T-helper 2 cell treated with Interferon-gamma antibody and Interleukin-4, amounts not matched to agents 5 μg/mL and 100 μg/mL, for 36 hours (primary cell): ENCODE data around the gene AARSD1.
"Not testable (repeated sequence)": the region's sequence is repeated elsewhere in the genome, so short reads cannot be mapped to it uniquely, and the experiment has no call there.

Source experiments
- DNase-seq: peaks from one replicate; pipeline ENCODE4 v3.0.0; 2021; ENCODE audit warnings: low spot score
- H3K27ac Mint-ChIP-seq: one replicate; pipeline ENCODE4 v1.8.0; 2021; ENCODE audit warnings: mild to moderate bottlenecking, mixed read lengths
- H3K27me3 Mint-ChIP-seq: one replicate; pipeline ENCODE4 v1.8.0; 2021; ENCODE audit warnings: low read depth, mixed read lengths
- H3K36me3 Mint-ChIP-seq: one replicate; pipeline ENCODE4 v1.8.0; 2021; ENCODE audit warnings: low read depth, mixed read lengths
- H3K4me1 Mint-ChIP-seq: one replicate; pipeline ENCODE4 v1.8.0; 2021; ENCODE audit warnings: low read depth, mixed read lengths
- H3K4me3 Mint-ChIP-seq: one replicate; pipeline ENCODE4 v1.8.0; 2022; ENCODE audit warnings: mild to moderate bottlenecking, moderate library complexity, mixed read lengths
- H3K9me3 Mint-ChIP-seq: one replicate; pipeline ENCODE4 v1.8.0; 2021; ENCODE audit warnings: mixed read lengths

The AARSD1 gene

DNA sequence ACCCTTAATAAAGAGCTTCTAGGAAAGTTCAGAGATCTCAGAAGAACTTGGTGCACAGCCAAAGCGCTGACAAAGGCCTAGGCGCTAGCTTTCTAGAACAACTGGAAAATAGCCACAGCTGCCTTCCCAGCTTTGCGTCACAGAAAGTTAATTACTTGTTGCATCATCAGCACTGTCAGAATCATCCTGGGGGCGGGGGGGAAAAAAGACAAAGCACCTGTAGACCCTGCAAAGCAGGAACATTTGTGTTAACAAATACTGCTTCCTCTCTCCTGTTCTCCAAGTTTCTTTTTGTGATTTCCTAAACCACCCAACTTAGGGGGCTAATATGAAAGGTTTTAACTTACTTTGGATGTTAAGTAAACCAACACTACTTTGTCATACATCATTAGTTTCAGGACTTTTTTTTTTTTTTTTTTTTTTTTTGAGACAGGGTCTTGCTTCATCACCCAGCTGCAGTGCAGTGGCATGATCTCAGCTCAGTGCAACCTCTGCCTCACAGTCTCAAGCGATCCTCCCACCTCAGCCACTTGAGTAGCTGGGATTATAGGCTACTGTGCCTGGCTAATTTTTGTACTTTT, 4.8 kb upstream of the AARSD1 start:
- Mint-ChIP-seq H3K4me1 (peaks cover 5% of the 10 kb centered on the region), H3K27ac (no peak overlapping the region), H3K27me3 (peaks cover 2% of the 10 kb centered on the region), H3K36me3 (peaks cover 5% of the 10 kb centered on the region), H3K4me3 (no peak overlapping the region), H3K9me3 (no peaks in the 10 kb centered on the region)
- no peak for DNase-seq

DNA sequence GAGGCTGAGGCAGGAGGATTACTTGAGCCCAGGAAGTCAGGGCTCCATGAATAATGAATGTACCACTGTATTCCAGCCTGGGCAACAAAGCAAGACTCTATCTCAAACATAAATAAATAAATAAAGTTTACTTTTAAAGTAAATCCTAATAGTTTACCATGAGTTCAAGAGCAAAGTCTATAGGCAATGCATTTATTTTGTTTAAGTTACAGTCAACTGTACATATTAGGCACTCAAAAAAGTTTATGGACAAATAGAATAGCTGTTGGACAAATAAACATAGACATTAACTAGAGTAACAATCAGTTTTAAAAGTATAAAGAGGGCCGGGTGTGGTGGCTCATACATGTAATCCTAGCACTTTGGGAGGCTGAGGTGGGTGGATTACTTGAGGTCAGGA, 3.7 kb upstream of the AARSD1 start:
- no peak for DNase-seq
- Mint-ChIP-seq H3K27me3 (peaks cover 2% of the 10 kb centered on the region), H3K9me3 (no peaks in the 10 kb centered on the region), H3K4me1 (peaks cover 10% of the 10 kb centered on the region), H3K4me3 (no peak overlapping the region), H3K27ac (no peak overlapping the region), H3K36me3 (peaks cover 11% of the 10 kb centered on the region)

DNA sequence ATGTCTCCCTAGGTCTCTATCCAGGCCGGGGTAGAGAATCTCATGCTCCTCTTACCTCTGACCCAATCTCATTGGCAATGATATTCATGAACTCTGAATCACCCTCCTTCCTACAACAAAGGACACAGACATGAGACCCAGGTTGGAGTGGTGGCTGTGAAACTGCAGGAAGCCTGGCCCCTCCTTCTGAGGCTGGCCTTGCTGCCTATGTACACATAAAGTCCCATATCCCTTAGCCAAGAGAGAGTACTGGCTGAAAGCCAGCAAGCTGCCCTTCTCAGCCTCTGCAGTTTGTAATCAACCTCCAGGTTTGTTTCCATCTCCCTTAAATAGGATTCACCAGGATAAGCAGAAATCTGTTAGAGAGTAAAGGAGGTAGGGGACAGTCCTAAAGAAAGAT, 10.6 kb downstream of the AARSD1 start:
- Mint-ChIP-seq H3K9me3 (no peaks in the 10 kb centered on the region), H3K27ac (no peak overlapping the region), H3K4me1 (no peaks in the 10 kb centered on the region), H3K4me3 (no peak overlapping the region), H3K27me3 (no peaks in the 10 kb centered on the region), H3K36me3 (peaks cover 49% of the 10 kb centered on the region)
- DNase-seq: no peak

DNA sequence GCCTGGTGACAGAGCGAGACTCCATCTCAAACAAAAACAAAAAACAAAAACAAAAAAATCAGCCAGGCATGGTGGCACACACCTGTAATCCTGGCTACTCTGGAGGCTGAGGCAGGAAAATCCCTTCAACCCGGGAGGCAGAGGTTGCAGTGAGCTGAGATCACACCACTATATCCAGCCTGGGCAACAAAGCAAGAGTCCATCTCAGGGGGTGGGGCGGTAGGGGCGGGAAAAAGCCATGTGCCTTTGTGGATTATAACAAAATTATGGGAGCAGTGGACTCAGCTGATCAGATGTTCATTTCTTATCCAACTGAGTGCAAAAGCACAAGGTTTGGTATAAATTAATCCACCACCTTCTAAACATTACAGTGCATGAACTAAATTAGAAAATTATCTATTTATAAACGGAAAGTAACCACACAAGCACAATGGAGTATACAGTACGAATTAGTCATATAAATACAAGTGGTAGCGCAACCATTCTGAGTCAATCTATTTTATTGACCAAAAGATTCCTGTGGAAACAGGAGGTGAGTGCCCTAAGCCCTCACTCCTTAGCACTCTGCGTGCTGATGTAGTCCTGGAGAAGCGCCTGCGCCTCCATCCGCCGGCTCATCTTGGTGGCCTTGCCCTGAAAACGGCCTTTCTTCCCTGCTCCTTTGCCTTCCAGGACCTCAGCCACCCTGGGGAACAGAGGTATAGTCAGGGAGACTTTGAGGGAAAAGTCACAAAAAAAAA, 14.0 kb downstream of the AARSD1 start:
- H3K9me3 Mint-ChIP-seq: no peaks in the 10 kb centered on the region
- no peak overlapping the region for H3K4me3 Mint-ChIP-seq
- no peak for DNase-seq
- no peak overlapping the region for H3K27ac Mint-ChIP-seq
- no peaks in the 10 kb centered on the region for H3K4me1 Mint-ChIP-seq
- peaks cover 36% of the 10 kb centered on the region for H3K36me3 Mint-ChIP-seq
- H3K27me3 Mint-ChIP-seq: no peaks in the 10 kb centered on the region

DNA sequence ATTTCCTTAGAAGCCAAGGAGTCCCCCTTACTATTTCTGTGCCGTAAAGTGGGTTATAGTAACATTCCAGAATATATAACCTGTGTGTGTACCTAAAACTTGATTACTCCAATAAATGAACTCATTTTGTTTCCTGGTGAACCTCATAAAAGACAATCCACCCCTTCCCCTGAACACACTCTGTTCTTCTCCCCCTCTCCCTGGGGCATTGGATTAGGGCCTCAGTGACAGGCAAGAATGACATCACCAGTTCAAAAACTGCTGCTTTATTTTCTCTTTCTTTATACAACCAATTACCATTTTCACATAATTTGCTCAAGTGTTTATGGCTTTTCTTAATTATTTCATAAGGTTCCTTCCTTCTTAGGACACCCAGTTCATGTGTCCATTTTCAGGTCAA, 17.4 kb downstream of the AARSD1 start:
- H3K27ac Mint-ChIP-seq: no peak overlapping the region
- H3K27me3 Mint-ChIP-seq: no peaks in the 10 kb centered on the region
- no peak overlapping the region for H3K4me3 Mint-ChIP-seq
- H3K36me3 Mint-ChIP-seq: peaks cover 22% of the 10 kb centered on the region
- H3K9me3 Mint-ChIP-seq: no peaks in the 10 kb centered on the region
- H3K4me1 Mint-ChIP-seq: no peaks in the 10 kb centered on the region
- no peak for DNase-seq

DNA sequence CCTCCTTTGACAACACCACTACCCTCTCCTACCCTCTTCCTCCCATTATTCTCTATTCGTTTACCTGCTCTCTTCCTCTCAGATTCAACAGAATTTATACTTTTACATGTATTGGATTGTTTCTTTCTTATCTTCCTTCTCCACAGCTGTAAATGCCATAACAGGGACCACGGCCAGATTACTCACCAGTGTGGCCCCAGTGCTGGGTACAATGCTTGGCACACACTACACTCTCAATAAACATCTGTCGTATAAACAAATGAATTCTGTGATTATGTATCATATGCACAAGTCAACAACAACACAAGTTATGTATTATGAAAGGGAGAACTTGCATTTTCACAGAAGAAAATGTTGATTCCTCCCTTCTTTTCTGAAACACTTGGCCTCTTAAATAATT, 20.0 kb downstream of the AARSD1 start:
- Mint-ChIP-seq H3K4me1 (no peaks in the 10 kb centered on the region), H3K27ac (no peak overlapping the region), H3K27me3 (no peaks in the 10 kb centered on the region), H3K36me3 (peaks cover 4% of the 10 kb centered on the region), H3K4me3 (no peak overlapping the region), H3K9me3 (no peaks in the 10 kb centered on the region)
- DNase-seq: no peak

DNA sequence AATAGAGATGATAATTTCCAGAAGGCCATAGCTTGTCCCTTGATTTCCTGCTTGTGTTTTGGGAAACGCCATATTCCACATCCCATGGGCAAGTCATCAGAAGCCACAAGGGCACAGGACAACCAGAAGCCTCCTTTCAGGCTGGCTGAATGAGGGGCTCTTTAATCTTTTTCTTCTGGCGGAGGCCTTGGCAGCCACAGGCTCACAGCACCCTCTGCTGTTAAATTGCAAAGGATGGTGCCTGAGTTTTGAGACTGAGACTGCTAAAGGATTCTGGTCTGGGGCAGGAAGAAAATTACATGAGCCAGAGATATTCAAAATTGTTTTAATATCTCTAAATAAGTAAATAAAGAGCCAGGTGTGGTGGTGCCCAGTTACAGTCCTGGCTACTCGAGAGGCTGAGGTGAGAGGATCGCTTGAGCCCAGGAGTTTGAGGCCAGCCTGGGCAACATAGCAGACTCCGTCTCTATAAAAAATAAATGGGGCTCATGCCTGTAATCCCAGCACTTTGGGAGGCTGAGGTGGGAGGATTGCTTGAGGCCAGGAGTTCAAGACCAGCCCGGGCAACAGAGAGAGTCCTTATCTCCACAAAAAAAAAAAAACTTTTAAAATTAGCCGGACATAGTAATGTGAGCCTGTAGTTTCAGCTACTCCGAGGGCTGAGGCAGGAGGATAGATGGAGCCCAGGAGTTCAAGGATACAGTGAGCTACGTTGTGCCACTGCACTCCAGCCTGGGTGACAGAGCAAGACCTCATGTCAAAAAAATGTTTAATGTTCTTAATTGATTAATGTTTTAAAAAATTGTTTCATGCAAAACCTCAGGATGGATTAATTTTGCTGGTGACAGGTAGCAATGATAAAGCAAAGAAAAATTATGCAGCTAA, 26.3 kb downstream of the AARSD1 start:
- peak; percentile 11 for DNase-seq
- H3K27me3 Mint-ChIP-seq: peaks cover 2% of the 10 kb centered on the region
- H3K36me3 Mint-ChIP-seq: no peaks in the 10 kb centered on the region
- H3K4me3 Mint-ChIP-seq: no peak overlapping the region
- H3K27ac Mint-ChIP-seq: no peak overlapping the region
- H3K9me3 Mint-ChIP-seq: no peaks in the 10 kb centered on the region
- H3K4me1 Mint-ChIP-seq: no peaks in the 10 kb centered on the region

DNA sequence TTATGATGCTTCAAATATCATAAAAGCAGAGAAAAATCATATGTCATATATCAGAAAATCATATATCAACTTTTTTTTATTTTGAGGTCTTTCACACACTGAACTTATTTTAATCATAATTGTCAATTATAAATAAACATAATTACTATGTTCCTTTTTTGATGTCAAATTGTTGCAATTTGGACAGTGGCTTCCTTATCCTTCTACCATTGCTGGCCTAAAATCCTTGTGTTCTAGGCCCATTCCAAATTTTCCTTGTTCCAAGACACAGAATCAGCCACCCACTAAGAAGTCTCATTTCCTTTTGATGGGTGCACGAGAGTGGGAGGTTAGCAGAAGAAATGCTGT, 34.8 kb downstream of the AARSD1 start:
- Mint-ChIP-seq H3K4me1 (peaks cover 13% of the 10 kb centered on the region), H3K36me3 (no peaks in the 10 kb centered on the region), H3K9me3 (no peaks in the 10 kb centered on the region), H3K27me3 (no peaks in the 10 kb centered on the region), H3K4me3 (no peak overlapping the region), H3K27ac (peak overlapping the region; percentile 35)
- DNase-seq: no peak

DNA sequence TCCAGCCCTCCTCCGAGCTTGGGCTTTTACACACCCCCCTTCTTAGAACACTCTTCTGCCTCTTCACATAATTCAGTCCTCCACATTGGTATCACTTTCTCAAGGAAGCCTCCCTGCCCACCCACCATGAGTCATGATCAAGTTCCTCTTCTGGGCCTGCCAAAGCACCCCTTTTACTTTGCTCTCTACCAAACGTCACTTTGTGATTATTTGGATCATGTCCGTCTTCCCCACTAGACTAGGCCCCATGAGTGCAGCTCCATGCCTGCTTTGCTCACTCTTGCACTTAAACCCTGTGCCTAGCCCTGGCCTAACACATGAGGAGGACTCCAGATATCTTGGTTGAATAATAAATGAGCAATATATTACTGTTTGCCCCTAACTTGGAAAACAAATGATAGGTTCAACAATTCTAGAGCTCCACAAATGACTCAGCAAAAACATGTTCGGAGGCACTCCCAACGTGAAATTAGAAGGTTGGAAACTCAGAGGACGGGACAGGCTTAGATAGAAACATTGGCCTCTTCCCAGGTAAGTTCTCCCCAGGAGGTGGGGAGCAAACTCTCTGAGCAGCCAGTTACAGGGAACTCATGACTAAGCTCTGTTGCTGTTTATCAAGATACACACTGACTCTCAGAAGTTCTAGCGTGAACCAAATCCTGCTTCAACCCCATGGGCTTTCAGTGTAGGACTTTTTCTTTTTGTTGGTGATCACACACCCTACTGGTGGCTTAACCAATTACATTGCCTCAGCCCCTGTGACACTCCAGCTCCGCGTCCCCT, 35.3 kb downstream of the AARSD1 start:
- Mint-ChIP-seq H3K27ac (peak overlapping the region; percentile 35), H3K4me3 (no peak overlapping the region), H3K9me3 (no peaks in the 10 kb centered on the region), H3K27me3 (no peaks in the 10 kb centered on the region), H3K36me3 (no peaks in the 10 kb centered on the region), H3K4me1 (peaks cover 13% of the 10 kb centered on the region)
- peak; percentile 61 for DNase-seq

DNA sequence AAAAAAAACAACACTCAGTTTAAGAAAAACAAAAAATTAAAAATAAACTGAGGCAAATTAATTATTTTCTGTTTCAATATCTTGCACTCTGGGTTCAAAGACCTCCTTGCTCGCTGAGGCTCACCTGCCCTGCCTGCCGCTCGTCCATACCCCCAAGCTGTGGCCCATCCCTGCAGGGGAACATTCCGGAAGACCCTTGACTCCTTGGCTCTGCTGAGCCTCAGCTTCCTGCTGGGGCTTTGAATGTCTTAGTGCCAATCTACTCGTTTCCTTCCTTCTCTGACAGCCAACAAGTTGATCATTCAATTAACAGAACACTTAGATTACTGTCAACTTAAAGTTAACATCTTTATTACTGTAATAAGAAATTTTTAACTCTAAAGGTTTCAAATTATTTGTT, 39.4 kb downstream of the AARSD1 start:
- DNase-seq: no peak
- Mint-ChIP-seq H3K36me3 (no peaks in the 10 kb centered on the region), H3K27ac (no peak overlapping the region), H3K9me3 (no peaks in the 10 kb centered on the region), H3K4me1 (peaks cover 12% of the 10 kb centered on the region), H3K27me3 (peaks cover 8% of the 10 kb centered on the region), H3K4me3 (no peak overlapping the region)

DNA sequence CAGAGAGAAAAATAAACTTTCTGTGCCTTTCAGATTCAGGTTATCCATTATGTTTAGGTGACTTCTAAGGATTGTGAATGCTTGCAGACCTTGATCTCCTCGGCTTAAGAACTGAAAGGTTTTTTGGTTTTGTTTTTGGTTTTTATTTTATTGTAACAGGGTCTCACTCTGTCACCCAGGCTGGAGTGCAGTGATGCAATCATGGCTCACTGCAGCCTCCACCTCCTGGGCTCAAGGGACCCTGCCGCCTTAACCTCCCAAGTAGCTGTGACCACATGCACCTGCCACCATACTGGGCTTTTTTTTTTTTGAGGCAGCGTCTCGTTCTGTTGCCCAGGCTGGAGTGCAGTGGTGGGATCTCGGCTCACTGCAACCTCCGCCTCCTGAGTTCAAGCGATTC, 40.8 kb downstream of the AARSD1 start:
- H3K27me3 Mint-ChIP-seq: peaks cover 13% of the 10 kb centered on the region
- not testable (repeated sequence) for H3K27ac Mint-ChIP-seq, H3K4me1 Mint-ChIP-seq, H3K9me3 Mint-ChIP-seq, DNase-seq, H3K36me3 Mint-ChIP-seq, H3K4me3 Mint-ChIP-seq

DNA sequence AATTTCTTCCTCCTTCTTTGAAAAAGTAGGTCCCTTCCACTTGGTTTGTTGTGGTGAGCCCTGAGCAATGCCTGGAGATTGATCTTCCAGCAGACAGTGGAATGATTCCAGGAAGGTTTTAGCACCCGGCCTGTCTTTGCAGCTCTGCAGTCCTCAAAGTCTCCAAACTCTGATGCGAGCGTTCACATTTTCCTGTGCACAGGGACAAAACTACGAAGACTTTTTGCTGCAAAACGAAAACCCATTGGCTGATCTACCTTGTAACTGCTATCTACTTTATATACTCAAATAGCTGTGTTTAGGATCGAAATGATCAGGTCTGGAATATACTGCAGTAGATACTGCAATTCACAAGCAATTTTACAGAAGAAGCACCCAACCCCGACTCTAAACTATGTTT, 42.0 kb downstream of the AARSD1 start:
- no peak overlapping the region for H3K4me3 Mint-ChIP-seq
- DNase-seq: no peak
- no peaks in the 10 kb centered on the region for H3K36me3 Mint-ChIP-seq
- H3K4me1 Mint-ChIP-seq: peaks cover 2% of the 10 kb centered on the region
- peaks cover 13% of the 10 kb centered on the region for H3K27me3 Mint-ChIP-seq
- H3K27ac Mint-ChIP-seq: no peak overlapping the region
- no peaks in the 10 kb centered on the region for H3K9me3 Mint-ChIP-seq

DNA sequence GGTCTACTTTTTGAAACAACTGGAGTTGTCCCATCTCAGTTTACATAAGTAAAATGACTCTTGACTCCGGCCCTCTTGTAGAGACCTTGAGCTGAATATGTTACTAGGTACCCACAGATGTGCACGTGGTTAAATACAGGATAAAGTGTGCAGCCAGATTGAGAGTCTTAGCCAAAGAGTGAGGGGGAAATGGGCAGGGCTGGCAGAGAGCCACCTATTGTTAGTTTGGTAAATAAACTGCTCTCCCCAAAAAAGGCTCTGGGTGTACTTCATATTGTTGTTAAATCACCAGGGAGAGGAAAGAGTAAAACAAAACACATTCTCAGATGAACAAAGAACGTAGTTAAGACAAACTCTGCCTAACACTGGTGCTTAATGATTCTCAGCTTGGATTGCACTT, 43.3 kb downstream of the AARSD1 start:
- Mint-ChIP-seq H3K27ac (no peak overlapping the region), H3K36me3 (no peaks in the 10 kb centered on the region), H3K27me3 (peaks cover 13% of the 10 kb centered on the region), H3K4me3 (no peak overlapping the region), H3K9me3 (no peaks in the 10 kb centered on the region), H3K4me1 (peaks cover 2% of the 10 kb centered on the region)
- no peak for DNase-seq
